OCI-M1 (cell line): ENCODE results near the gene ZNF214.

ENCODE experiments used
- DNase-seq: peaks from one replicate; lab custom pipeline; 2025; lab: John Stamatoyannopoulos, UW

The ZNF214 gene

GRCh38 chr11:7020183-7020917, at the start of gene ZNF214, which contains the start of gene NLRP14:
TSS of gene ZNF214 (minus strand) at chr11:7020346. CDS start at chr11:7002835, 17,511 bp downstream.
TSS of gene NLRP14 (plus strand) at chr11:7020479. CDS start at chr11:7038587, 18,108 bp downstream.
- DNase-seq, result peak; percentile 86

GRCh38 chr11:7062534-7062933, 42.4 kb upstream of the ZNF214 start:
- DNase-seq, result no peak

GRCh38 chr11:7060868-7061267, 40.7 kb upstream of the ZNF214 start:
- DNase-seq, result no peak

GRCh38 chr11:7057641-7058040, 37.5 kb upstream of the ZNF214 start:
- peak; percentile 29 for DNase-seq

GRCh38 chr11:7056828-7057513, 36.8 kb upstream of the ZNF214 start:
- no peak for DNase-seq

GRCh38 chr11:7050191-7050590, 30.0 kb upstream of the ZNF214 start:
- DNase-seq, result no peak

GRCh38 chr11:7046474-7047175, 26.5 kb upstream of the ZNF214 start:
- DNase-seq, result no peak

- DNase-seq, result no peak
Observed at GRCh38 chr11:7034019-7034418, 13.9 kb upstream of the ZNF214 start.

- DNase-seq, result no peak
Observed at GRCh38 chr11:7032692-7033091, 12.5 kb upstream of the ZNF214 start.

- no peak for DNase-seq
Observed at GRCh38 chr11:7031471-7031871, 11.3 kb upstream of the ZNF214 start.

GRCh38 chr11:7030836-7031235, 10.7 kb upstream of the ZNF214 start:
- no peak for DNase-seq

GRCh38 chr11:7028141-7028540, 8.0 kb upstream of the ZNF214 start:
- no peak for DNase-seq

GRCh38 chr11:7021318-7021717, 1.2 kb upstream of the ZNF214 start:
- no peak for DNase-seq

- no peak for DNase-seq
Observed at GRCh38 chr11:7019500-7020182, 505 bp downstream of the ZNF214 start.

GRCh38 chr11:7016011-7016410, 4.1 kb downstream of the ZNF214 start:
- no peak for DNase-seq

- DNase-seq, result no peak
Observed at GRCh38 chr11:7014118-7014517, 6.0 kb downstream of the ZNF214 start.

- peak; percentile 67 for DNase-seq
Observed at GRCh38 chr11:7004482-7004881, 15.7 kb downstream of the ZNF214 start.

- no peak for DNase-seq
Observed at GRCh38 chr11:6995703-6996102, 24.4 kb downstream of the ZNF214 start.

- no peak for DNase-seq
Observed at GRCh38 chr11:6992457-6993417, 27.4 kb downstream of the ZNF214 start.

GRCh38 chr11:6992026-6992425, 28.1 kb downstream of the ZNF214 start:
- DNase-seq, result no peak

- DNase-seq, result no peak
Observed at GRCh38 chr11:6991227-6991626, 28.9 kb downstream of the ZNF214 start.
